Stimulated activated CD4-positive, alpha-beta T cell treated with anti-CD3 and anti-CD28 coated beads, Interleukin-4, amount 100 ng/mL, for 4 hours (primary cell): ENCODE measurements around the gene RPN1.

ENCODE experiments used
- DNase-seq, 2 experiments: peaks; one replicate each; pipeline ENCODE4 v3.0.0-alpha.2; 2020

The RPN1 gene

GRCh38 chr3:128576290-128576689 is 74.3 kb downstream of the RPN1 start:
- DNase-seq: no peak

GRCh38 chr3:128575777-128576176 is 74.8 kb downstream of the RPN1 start:
- no peak for DNase-seq

- DNase-seq: no peak
These were observed 76.9 kb downstream of the RPN1 start for GRCh38 chr3:128573707-128574162.

DNA sequence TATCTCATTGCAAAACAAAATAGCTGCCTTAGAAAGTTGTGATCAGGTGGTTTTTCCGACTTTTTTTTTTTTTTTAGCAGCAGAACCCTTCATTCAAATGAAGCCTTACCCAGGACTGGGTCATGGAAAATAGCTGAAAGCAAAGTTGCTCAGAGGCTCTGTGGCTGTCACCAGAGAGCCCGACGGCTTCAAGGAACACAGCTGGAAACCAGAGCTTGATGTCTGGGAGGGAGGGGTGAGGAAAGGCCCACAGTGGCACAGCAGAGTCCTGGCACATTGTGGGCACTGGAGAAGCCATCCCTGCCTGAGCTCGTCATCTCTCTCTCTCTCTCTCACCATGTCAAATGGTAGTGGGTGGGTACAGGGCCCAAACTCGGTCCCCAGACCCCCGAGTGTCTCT is 77.5 kb downstream of the RPN1 start:
- no peak for DNase-seq

DNA sequence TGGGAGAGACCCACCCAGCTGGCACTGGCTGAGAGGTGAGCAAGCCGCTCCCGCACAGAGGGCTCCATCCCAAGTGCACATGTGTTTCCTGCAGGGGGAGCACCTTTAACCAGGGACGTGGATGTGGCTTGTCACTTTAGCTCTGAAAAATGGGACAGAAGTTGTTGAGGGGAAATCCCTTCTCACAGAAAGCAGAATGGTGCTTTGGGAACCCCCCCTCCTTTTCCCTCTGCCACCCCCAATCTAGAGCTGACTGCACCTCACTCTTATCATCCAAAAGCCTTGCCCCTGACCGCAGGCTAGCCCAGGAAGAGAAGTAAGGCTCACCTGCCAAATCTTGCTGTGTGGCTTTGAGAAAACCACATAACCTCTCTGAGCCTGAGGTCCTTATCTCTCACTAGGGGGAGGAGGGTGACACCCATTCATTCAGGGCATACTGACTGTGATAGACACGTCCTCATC is 77.9 kb downstream of the RPN1 start:
- no peak for DNase-seq

DNA sequence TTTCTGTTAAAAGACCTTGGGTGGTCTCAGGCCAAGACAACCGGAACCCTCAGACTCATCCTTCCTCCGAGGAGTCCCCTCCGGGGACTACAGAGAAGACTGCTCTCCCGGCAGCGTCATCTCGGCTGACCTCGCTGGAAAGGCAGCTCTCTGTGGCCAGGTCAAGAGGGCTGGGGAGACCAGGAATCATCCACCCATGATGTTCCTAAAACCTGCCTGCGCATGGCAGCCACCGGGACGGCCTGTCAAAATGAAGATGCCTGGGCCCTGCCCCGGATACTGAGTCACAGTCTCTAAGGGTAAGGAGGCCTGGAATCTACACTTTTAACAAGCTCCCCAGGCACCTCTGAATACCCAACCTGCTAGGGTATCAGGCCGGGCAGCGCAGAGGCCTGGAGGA is 78.6 kb downstream of the RPN1 start:
- no peak for DNase-seq
